ENCODE data around the gene TMEM37. TPM values are rescaled to one million over a fixed set of nuclear protein-coding genes. Genes with fewer than 3 reads are reported as not detected.

Gene TMEM37
- total RNA-seq, 1 experiment from 2014 or later = 4.2 TPM

GRCh38 chr2:119430023-119430498 is 1.6 kb upstream of the TMEM37 start:
- Histone ChIP-seq H2BK20ac (ENCODE audit: low read depth, low read length, poor library complexity, severe bottlenecking) (no peak overlapping the region), H2AK5ac (ENCODE audit: insufficient read length, low read length) (no peak overlapping the region), H4K5ac (ENCODE audit: insufficient read length, low read depth, low read length) (no peak overlapping the region), H3K4me1 (ENCODE audit: insufficient read depth, low read length) (peaks cover 3% of the 10 kb centered on the region; the same call in 1 of the 2 replicates), H4K8ac (replicated peaks; ENCODE audit: insufficient read length, low read depth, low read length) (no peak overlapping the region), H3K56ac (ENCODE audit: insufficient read length, low read depth, low read length) (no peak overlapping the region), H2BK15ac (ENCODE audit: low read depth, low read length) (no peak overlapping the region), H3T11ph (ENCODE audit: low read length) (no peak overlapping the region), H2AFZ (ENCODE audit: low read length) (no peak overlapping the region), H3K18ac (ENCODE audit: insufficient read length, low read depth, low read length) (no peak overlapping the region), H3K27me3 (ENCODE audit: insufficient read depth, low read length) (no peaks in the 10 kb centered on the region; the same call in 1 of the 2 replicates), H3K79me1 (ENCODE audit: insufficient read depth, low read depth, low read length, poor library complexity, severe bottlenecking) (no peaks in the 10 kb centered on the region), H3K27ac (ENCODE audit: insufficient read length, low read depth, low read length) (no peak overlapping the region), H4K20me1 (ENCODE audit: control insufficient read depth, insufficient read depth, insufficient read length) (no peaks in the 10 kb centered on the region), H3K9ac (ENCODE audit: extremely low read depth, insufficient read length, low read length) (no peak overlapping the region), H3K79me2 (ENCODE audit: insufficient read depth, low read length) (no peaks in the 10 kb centered on the region), H3K23ac (ENCODE audit: insufficient read length, low read depth, low read length) (no peak overlapping the region), H3K14ac (ENCODE audit: insufficient read depth, low read length) (no peak overlapping the region; the same call in 1 of the 2 replicates), H3K9me3 (ENCODE audit: control insufficient read depth, low read depth, low read length) (no peaks in the 10 kb centered on the region), H3K23me2 (ENCODE audit: insufficient read length, low read depth, low read length, poor library complexity, severe bottlenecking) (peaks cover 6% of the 10 kb centered on the region), H2BK120ac (ENCODE audit: low read depth, low read length, poor library complexity, severe bottlenecking) (no peak overlapping the region), H2BK5ac (ENCODE audit: insufficient read length, low read length) (no peak overlapping the region), H4K91ac (ENCODE audit: insufficient read length, low read depth, low read length) (no peak overlapping the region), H3K4ac (ENCODE audit: low read depth, low read length) (no peak overlapping the region), H2BK12ac (ENCODE audit: insufficient read length, low read depth, low read length) (no peak overlapping the region), H3K4me2 (ENCODE audit: insufficient read depth, insufficient read length, low read length) (no peak overlapping the region)
- peak overlapping the region in 1 of 2 experiments; percentile 80; a peak in 1 of 5 replicates for H3K4me3 Mint-ChIP-seq
- H3K27me3 Mint-ChIP-seq (ENCODE audit: low read depth) = peaks cover 40% of the 10 kb centered on the region
- H3K36me3 Mint-ChIP-seq (ENCODE audit: insufficient read depth in 1 of 3, low read depth in 3 of 3) = no peaks in the 10 kb centered on the region; a peak in 1 of 7 replicates
- H3K9me3 Mint-ChIP-seq = no peaks in the 10 kb centered on the region
- H3K4me1 Mint-ChIP-seq = peaks cover 58 to 72% of the 10 kb centered on the region in 2 experiments
- no CpG with 5 or more reads among the region's 5 CpGs for WGBS (ENCODE audit: extremely low coverage, insufficient read length, low lambda C conversion rate)
- H3K27ac Mint-ChIP-seq = no peak overlapping the region
- no peak for TF ChIP-seq CTCF (conservative IDR thresholded peaks at IDR 0.05)
- peak; percentile 26 for DNase-seq
